Erythroblast (primary cell): ENCODE measurements around the gene TMEM151A.
A peak's percentile ranks its signal among the peaks of the same experiment; 100 is the strongest.
"Not testable (repeated sequence)": the region's sequence is repeated elsewhere in the genome, so short reads cannot be mapped to it uniquely, and the experiment has no call there.

Experiments used
- DNase-seq, 2 experiments: peaks; one replicate each; lab custom pipeline; 2025; lab: John Stamatoyannopoulos, UW
- GATA1 ChIP-seq: IDR thresholded peaks from 2 replicates; pipeline ENCODE4 v1.6.1; 2011; ENCODE audit warnings: low read depth, mild to moderate bottlenecking, control low read depth, low read length, moderate library complexity
- POLR2A ChIP-seq: IDR thresholded peaks from 2 replicates; pipeline ENCODE4 v1.6.1; 2011; ENCODE audit warnings: mild to moderate bottlenecking, low read length

Gene TMEM151A

GRCh38 chr11:66293777-66294625 is 2.3 kb downstream of the TMEM151A start:
- TF ChIP-seq POLR2A (no peak), GATA1 (no peak)
- DNase-seq, result no peak

- no peak for DNase-seq
- TF ChIP-seq POLR2A (no peak), GATA1 (no peak)
These were observed 3.2 kb downstream of the TMEM151A start for GRCh38 chr11:66294626-66295620.

- TF ChIP-seq POLR2A, result no peak
- TF ChIP-seq GATA1, result no peak
- no peak for DNase-seq
These were observed 5.9 kb downstream of the TMEM151A start for GRCh38 chr11:66297610-66298009.

- TF ChIP-seq POLR2A, result no peak
- DNase-seq, result no peak
These were observed 7.5 kb downstream of the TMEM151A start for GRCh38 chr11:66299186-66299585.

- DNase-seq, result no peak
- TF ChIP-seq POLR2A (no peak), GATA1 (no peak)
These were observed 11.0 kb downstream of the TMEM151A start for GRCh38 chr11:66302656-66303055.

GRCh38 chr11:66309475-66309874 is 17.8 kb downstream of the TMEM151A start:
- DNase-seq, result peak in 1 of 2 experiments; percentile 23
- no peak for TF ChIP-seq GATA1
- no peak for TF ChIP-seq POLR2A

GRCh38 chr11:66310324-66310723 is 18.6 kb downstream of the TMEM151A start:
- DNase-seq, result no peak
- TF ChIP-seq POLR2A (no peak), GATA1 (no peak)

- not testable (repeated sequence) for DNase-seq
These were observed 19.2 kb downstream of the TMEM151A start for GRCh38 chr11:66310803-66311440.

- TF ChIP-seq POLR2A (no peak), GATA1 (no peak)
- no peak for DNase-seq
These were observed 19.8 kb downstream of the TMEM151A start for GRCh38 chr11:66311470-66311964.

- peak; percentile 96 to 97 for DNase-seq
- TF ChIP-seq GATA1 (peak; percentile 29), POLR2A (no peak)
These were observed 20.4 kb downstream of the TMEM151A start for GRCh38 chr11:66311965-66312548.

GRCh38 chr11:66312549-66313320 is 21.0 kb downstream of the TMEM151A start:
- TF ChIP-seq GATA1 (no peak), POLR2A (no peak)
- peak; percentile 99 to 100 for DNase-seq
